Measurements from ENCODE around the gene KRTAP2-4.

GRCh38 chr17:41061964-41062363, 3.7 kb downstream of the KRTAP2-4 start:
- TF ChIP-seq CTCF (IDR thresholded peaks at IDR 0.05) (no peak), POLR2AphosphoS5 (IDR thresholded peaks at IDR 0.05; ENCODE audit: low read depth, low read length) (no peak)
